CD4-positive, alpha-beta T cell treated with Interleukin-1 beta for 1 hour (primary cell): ENCODE data around the gene SCN9A.
"Not testable (repeated sequence)": the region's sequence is repeated elsewhere in the genome, so short reads cannot be mapped to it uniquely, and the experiment has no call there.

ENCODE experiments used
- DNase-seq, 2 donors: peaks; one replicate each; pipeline ENCODE4 v3.0.0-alpha.2; 2020 to 2022

SCN9A gene

GRCh38 chr2:166332106-166332505, 43.6 kb downstream of the SCN9A start:
- DNase-seq = no peak

- no peak for DNase-seq
These were observed 44.3 kb downstream of the SCN9A start for GRCh38 chr2:166331468-166331867.

- no peak for DNase-seq
These were observed 46.3 kb downstream of the SCN9A start for GRCh38 chr2:166329465-166329864.

- DNase-seq = no peak
These were observed 47.6 kb downstream of the SCN9A start for GRCh38 chr2:166328147-166328546.

DNA sequence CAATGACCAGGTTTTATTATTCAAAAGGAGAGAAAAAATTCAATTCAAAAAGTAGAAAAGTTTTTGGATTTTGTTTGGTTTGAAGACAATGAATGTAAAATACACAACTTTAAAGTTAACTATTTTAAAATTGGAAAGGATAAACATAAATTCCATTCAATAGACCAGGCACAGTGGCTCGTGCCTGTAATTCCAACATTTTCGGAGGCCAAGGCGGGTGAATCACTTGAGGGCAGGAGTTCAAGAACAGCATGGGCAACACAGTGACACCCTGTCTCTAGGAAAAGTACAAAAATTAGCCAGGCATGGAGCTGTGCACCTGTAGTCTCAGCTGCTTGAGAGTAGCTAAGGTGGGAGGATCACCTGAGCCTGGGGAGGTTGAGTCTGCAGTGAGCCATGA, 54.7 kb downstream of the SCN9A start:
- DNase-seq = no peak

- no peak for DNase-seq
These were observed 61.6 kb downstream of the SCN9A start for GRCh38 chr2:166314022-166314759.

GRCh38 chr2:166312863-166313262, 62.9 kb downstream of the SCN9A start:
- DNase-seq = not testable (repeated sequence)

DNA sequence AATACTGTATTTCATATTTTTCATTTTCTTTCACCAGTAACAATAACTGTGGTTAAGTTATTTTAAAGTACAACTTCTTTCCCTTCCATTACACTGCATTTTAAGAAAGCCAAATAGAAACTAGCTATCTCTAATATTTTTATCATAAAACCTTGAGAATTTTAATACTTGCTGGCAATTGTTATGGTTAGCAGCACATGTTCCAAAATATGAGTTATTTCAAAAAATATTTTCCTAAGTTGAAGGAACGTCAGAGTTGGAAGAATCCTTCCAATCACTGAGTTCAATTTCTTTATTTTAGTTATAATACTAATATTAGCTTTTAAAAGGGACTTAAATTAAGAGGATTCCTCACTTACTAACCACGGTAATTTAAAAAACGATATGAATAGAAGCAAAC, 68.4 kb downstream of the SCN9A start:
- no peak for DNase-seq

- no peak for DNase-seq
These were observed 71.1 kb downstream of the SCN9A start for GRCh38 chr2:166304656-166305055.

- no peak for DNase-seq
These were observed 73.7 kb downstream of the SCN9A start for GRCh38 chr2:166302036-166302435.

- DNase-seq = no peak
These were observed 77.8 kb downstream of the SCN9A start for GRCh38 chr2:166297951-166298350.

- no peak for DNase-seq
These were observed 81.8 kb downstream of the SCN9A start for GRCh38 chr2:166293984-166294383.

GRCh38 chr2:166285215-166285614, 90.5 kb downstream of the SCN9A start:
- DNase-seq = no peak

DNA sequence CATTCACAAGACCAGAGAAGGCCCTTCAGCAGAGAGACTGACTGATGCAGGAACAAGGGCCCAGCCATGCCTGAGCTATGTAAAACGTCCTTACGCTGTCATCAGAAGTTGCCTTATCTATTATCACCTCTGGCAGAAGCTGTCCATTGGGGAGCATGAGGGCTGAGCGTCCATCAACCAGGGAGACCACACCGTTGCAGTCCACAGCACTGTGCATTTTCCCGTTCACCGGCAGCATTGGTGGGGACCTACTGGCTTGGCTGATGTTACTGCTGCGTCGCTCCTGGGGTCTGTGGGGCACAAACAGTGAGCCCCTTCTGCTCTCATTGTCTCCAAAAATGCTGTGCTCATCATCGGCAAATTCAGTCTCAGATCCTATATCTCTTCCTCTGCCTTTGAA, 91.4 kb downstream of the SCN9A start:
- DNase-seq = no peak

DNA sequence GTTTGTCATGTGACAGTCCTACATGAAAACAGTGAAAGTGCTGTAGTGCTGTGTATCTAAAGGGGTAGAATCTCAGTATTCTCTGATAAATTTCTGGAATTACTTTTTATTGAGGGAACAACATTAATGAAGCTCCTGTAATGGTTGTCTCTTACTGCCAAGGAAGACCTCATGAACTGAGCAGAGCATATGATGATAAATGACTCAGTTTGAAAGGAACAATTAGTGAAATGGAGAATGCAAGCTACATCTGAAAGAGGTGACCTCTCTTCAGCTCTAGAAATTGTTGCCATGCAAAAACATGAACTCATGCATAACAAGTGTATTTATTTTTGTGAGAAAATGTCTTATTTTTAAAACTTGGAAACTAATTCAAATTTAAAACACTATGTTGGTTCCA, 93.6 kb downstream of the SCN9A start:
- DNase-seq = no peak

- no peak for DNase-seq
These were observed 96.9 kb downstream of the SCN9A start for GRCh38 chr2:166278856-166279255.

DNA sequence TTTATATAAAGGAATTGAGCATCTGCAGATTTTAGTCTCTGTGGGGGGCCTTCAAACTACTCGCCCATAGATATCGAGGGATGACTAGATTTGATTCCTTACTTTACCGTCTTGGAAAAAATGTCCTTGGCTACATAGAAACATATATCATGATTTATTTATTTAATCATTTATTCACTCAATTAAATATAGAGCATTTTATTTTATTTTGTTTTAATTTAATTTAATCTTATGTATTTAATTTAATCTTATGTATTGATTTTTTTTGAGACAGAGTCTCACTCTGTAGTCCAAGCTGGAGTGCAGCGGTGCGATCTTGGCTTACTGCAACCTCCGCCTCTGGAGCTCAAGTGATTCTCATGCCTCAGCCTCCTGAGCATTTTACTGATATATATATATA, 105.4 kb downstream of the SCN9A start:
- DNase-seq = no peak

GRCh38 chr2:166269322-166269721, 106.4 kb downstream of the SCN9A start:
- DNase-seq = no peak

DNA sequence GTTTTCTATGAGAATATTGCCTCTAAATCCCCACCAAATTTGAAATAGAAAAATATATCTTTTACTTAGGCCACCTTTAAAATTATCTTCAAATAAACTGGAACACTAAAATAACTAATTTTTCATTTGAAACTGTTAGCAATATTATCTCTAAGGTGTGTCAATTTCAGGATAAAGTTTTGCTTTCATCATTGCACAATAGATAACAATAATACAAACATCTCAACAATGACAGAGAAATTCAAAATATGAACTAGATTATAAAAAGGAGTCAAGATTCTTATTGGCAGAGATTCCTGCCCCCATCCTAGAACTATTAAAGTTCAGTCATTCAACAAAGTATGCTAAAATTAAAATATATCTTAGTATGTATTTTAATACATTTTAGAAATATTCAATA, 117.9 kb downstream of the SCN9A start:
- no peak for DNase-seq

- DNase-seq = no peak
These were observed 118.8 kb downstream of the SCN9A start for GRCh38 chr2:166256896-166257295.

DNA sequence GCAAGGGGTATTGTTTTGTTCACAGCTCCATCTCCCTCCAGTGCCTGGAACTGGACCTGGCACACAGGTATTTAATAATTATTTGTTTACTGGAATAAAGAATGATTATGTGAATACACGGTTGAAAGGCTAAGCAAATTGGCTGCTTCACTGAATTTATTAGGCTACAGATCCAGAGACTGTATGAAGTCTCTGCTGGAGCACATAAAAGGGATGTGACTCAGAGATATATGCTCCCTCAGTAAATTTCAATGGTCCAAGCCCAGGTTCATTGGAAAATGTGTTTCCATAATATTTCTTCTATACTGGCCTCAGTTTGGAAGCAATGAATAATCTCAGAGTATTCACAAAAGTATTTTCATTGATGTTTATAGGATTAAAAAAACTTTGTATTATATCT, 126.4 kb downstream of the SCN9A start:
- no peak for DNase-seq

DNA sequence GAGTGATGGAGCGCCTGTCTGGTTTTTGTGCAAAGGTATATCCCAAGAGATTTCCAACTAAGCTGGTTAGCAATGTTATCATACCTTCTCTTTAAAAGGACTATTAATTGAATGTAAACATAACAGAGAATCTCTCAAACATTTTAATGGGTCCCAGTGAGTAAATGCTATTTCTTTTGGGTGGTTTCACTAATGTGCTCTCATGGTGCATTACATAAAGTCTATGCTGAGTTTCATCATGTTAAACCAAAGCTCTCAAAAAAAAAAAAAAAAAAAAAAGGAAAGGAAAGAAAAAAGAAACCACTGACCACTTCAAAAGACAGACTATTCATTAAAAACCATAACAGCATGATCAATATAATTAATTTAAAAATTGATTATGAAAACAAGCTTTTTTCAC, 128.8 kb downstream of the SCN9A start:
- no peak for DNase-seq

DNA sequence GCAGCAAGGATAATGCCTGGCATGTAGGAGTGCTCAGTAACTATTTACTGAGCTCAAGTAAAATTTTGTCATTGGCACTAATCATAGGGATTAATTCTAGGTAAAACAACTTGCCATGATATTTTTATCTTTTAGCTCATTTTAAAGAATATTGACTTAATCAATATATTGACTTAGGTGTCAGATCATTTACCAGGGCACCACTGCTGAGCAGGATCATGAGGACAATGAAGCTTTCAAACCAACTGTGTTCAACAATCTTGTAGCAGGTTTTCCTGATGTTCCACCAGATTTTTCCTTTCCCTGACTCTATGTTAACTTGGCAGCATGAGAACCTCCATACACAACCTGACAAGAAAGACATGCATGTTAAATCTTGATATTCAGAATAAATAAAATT, 133.4 kb downstream of the SCN9A start:
- no peak for DNase-seq

DNA sequence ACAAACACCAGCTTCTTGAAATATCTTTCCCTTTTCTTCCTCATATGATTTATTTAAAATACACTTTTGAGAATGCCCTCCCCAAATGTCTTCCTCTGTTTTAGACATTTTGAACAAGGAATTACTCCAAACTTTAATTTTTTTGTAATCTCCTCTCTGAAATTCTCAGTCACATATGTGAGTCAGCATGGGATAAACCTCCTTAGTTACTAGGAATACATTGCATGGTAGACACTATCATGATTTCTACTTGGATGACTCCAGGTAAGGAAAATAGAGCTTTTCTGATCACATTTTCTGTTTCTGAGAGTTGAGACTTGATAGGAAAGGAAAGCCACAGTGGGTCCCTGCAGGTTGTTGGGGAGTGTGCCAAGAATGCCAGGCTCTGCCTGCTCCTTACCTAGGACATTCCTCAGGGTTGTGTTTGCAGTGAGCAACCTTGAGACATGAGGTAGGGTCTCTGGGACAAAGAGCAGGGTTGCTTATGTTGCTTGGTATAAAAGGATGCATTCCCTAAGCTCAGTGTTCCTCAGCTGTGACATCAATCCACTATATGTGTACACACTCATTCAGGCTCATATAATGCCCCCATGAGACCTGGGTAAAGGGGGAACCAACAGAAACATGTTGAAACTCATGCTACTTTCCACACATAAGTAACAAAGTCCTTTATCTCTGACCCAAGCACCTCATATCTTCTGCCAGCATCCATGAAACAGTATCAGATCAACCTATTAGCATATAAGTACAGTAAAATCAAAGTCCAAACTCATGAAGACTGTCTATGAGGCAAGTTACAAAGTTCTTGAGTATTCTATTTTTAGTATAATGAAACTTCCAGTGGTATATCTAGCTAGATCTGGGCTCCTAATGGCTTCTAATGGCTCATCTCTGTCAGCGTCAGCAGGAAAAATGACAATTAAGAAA, 135.1 kb downstream of the SCN9A start:
- no peak for DNase-seq
